ENCODE measurements around the gene CDK17. TPM values are rescaled to one million over a fixed set of nuclear protein-coding genes. Genes with fewer than 3 reads are reported as not detected.

The CDK17 gene
- total and polyA plus RNA-seq, 12 donors: 8.5 to 32.4 (median 21.0) TPM

DNA sequence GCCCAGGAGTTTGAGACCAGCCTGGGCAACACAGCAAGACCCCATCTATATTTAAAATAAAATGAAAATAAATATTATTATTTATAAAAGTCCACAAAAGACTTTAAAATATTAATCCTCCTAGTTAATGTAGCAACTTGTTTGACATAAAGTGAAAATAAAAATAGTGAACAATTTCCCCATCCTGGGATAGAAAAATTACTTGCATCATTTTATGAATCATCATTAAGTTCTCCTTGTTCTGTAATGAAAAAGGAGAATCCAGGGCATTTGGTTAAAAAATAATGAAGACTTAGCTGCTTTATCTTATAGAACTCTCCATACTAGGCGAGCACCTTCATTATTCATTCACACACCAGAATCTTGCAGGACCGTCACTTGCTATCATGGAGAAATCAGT lies 140.0 kb downstream of the CDK17 start:
- ATAC-seq (no peak), DNase-seq (no peak)
- H3K4me3 ChIP-seq: no peak overlapping the region
- TF ChIP-seq, protein P1, sequence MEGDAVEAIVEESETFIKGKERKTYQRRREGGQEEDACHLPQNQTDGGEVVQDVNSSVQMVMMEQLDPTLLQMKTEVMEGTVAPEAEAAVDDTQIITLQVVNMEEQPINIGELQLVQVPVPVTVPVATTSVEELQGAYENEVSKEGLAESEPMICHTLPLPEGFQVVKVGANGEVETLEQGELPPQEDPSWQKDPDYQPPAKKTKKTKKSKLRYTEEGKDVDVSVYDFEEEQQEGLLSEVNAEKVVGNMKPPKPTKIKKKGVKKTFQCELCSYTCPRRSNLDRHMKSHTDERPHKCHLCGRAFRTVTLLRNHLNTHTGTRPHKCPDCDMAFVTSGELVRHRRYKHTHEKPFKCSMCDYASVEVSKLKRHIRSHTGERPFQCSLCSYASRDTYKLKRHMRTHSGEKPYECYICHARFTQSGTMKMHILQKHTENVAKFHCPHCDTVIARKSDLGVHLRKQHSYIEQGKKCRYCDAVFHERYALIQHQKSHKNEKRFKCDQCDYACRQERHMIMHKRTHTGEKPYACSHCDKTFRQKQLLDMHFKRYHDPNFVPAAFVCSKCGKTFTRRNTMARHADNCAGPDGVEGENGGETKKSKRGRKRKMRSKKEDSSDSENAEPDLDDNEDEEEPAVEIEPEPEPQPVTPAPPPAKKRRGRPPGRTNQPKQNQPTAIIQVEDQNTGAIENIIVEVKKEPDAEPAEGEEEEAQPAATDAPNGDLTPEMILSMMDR (IDR thresholded peaks at IDR 0.05): no peak
- peaks cover 3 to 73% (median 51%) of the 10 kb centered on the region in 9 donors for H3K4me1 ChIP-seq
- H3K36me3 ChIP-seq: peaks cover 0 to 78% (median 5%) of the 10 kb centered on the region in 9 donors
- H3K27me3 ChIP-seq: no peaks in the 10 kb centered on the region
- peak overlapping the region in 2 of 10 donors; percentile 4 to 38 for H3K27ac ChIP-seq
- intact Hi-C loops (cut with DNase I): no loop called here
- no peaks in the 10 kb centered on the region for H3K9me3 ChIP-seq
- 92 to 93% methylated on average over 2 of the region's 2 CpGs for WGBS, 2 donors

DNA sequence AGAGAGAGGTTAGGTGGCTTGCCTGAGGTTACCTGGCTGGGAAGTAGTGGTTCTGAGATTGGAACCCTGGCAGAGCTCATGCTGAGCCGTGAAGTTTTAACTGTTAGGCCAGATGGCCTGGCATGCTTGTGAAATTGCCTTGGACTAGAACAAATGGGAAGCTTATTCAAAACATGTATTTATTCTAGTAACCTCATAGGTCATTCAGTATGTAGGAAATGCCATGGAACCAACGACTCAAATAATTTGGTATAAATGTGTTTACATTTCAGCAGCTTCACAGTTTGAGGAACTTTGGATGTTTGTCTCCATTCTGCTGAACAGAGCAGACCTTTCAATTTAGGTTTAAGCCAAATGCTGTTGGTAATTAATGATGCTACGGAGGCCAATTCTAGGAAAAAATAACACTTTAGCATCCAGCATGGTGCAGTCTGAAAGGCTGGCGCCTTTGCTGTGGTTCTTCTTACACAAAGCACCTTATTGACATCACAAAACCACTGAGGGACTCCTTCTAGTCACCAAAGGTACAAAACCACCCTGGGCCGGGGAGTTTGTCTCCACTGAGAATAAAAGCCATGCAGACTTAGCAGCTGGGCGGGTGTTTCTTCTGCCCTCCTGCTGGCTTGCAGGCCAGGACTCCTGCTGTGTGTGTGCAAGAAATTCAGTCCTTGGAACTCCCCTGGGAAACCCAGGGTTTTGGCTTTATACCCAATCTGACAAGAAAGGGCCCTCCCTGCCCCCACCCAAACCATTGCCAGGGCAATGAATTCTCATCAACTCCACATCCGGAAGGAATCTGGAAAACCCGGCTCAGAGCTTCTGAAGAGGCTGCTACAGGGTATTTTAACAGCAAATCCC lies 141.9 kb downstream of the CDK17 start:
- intact Hi-C loops (cut with DNase I): loop anchor here in 1 of 10 donors (5.0 kb wide), 1 partner anchor 144 kb away; the partner anchor contains the start of gene CDK17
- Histone ChIP-seq H3K9me3 (no peaks in the 10 kb centered on the region), H3K4me3 (no peak overlapping the region), H3K36me3 (peaks cover 0 to 62% (median 5%) of the 10 kb centered on the region in 9 donors), H3K4me1 (peaks cover 7 to 88% (median 70%) of the 10 kb centered on the region in 9 donors), H3K27me3 (no peaks in the 10 kb centered on the region), H3K27ac (peak overlapping the region in 9 of 10 donors; percentile 29 to 82 (median 61))
- ATAC-seq (peak; percentile 49 to 61 (median 53)), DNase-seq (peak; percentile 70 to 89)
- TF ChIP-seq, protein P1 (IDR thresholded peaks at IDR 0.05): no peak
- WGBS, 2 donors: 44 to 48% methylated on average over 8 of the region's 8 CpGs

DNA sequence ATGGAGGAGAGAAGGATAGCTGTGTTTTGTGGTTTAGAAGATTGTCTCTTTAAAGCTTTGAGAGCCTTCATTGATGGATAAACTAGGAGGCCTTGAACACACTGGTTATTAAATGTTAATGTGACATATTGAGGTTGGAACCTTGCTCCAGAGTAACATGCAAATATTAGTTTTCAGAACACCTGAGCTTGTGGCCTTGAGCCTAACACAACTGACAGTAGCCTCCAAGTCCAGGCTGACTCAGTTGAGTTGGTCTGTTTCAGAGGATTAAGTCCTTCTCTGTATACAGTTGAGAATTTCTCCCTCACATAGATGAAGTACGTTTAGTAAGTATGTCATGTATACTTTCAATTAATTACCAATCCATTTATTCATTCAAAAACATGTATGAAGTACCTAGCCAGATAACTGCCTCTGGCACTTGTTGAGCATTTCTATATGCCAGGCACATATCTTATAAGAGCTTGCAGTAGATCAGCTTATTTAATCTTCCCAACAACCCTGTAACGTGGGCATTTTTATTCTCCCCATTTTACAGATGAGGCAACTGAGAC lies 142.6 kb downstream of the CDK17 start:
- Histone ChIP-seq H3K27me3 (no peaks in the 10 kb centered on the region), H3K36me3 (peaks cover 0 to 62% (median 9%) of the 10 kb centered on the region in 9 donors), H3K9me3 (no peaks in the 10 kb centered on the region), H3K4me3 (no peak overlapping the region), H3K27ac (peak overlapping the region in 8 of 10 donors; percentile 15 to 82 (median 62)), H3K4me1 (peaks cover 7 to 91% (median 66%) of the 10 kb centered on the region in 9 donors)
- WGBS, 2 donors: 71 to 74% methylated on average over 2 of the region's 2 CpGs
- TF ChIP-seq, protein P1 (IDR thresholded peaks at IDR 0.05): no peak
- intact Hi-C loops (cut with DNase I): loop anchor here in 1 of 10 donors (5.0 kb wide), 1 partner anchor 145 kb away; the partner anchor contains the start of gene CDK17
- ATAC-seq (no peak), DNase-seq (no peak)

DNA sequence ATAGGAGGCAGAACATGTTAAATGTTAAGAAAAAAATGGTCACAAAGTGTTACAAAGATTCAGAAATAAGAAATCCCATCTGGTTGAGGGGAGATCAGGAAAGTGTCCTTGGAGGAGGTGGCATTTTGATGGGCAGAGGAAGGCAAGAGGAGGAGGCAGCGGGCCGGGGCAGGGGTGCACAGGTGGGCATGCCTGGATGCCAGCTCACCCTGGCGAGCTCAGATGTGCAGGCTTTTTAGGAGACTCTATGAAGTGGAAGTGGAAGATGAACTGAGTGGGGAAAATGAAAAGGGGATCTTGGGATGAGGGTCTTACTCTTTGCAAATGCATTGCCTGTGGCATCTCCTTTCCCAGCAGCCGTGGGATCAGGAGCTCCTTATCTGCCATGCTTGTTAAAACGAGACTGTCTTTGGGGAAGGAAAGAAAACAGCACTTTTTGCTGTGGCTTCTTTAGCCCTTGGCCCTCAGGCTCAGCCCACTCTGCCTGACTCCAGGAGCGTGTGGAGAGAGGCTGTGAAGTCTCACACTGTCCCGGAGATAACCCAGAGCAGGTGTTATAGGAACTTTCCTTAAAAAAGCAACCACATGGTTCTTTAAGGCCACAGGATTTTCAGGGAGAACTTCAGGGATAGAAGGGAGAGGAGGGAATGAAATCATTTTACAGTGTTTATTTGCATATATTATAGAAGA lies 143.4 kb downstream of the CDK17 start:
- no peaks in the 10 kb centered on the region for H3K27me3 ChIP-seq
- H3K4me1 ChIP-seq: peaks cover 7 to 88% (median 66%) of the 10 kb centered on the region in 9 donors
- 73 to 76% methylated on average over 7 of the region's 7 CpGs for WGBS, 2 donors
- peaks cover 0 to 62% (median 12%) of the 10 kb centered on the region in 9 donors for H3K36me3 ChIP-seq
- H3K4me3 ChIP-seq: no peak overlapping the region
- ATAC-seq: no peak
- no peaks in the 10 kb centered on the region for H3K9me3 ChIP-seq
- TF ChIP-seq, protein P1 (IDR thresholded peaks at IDR 0.05): no peak
- intact Hi-C loops (cut with DNase I): loop anchor here in 1 of 10 donors (5.0 kb wide), 1 partner anchor 145 kb away; the partner anchor contains the start of gene CDK17
- no peak for DNase-seq
- peak overlapping the region in 5 of 10 donors; percentile 61 to 82 (median 79) for H3K27ac ChIP-seq

Measured in heart right ventricle (tissue), 16 donors.